GM18907 (cell line): ENCODE results near the gene CD93.

Source experiments
- ATAC-seq: cut with Tn5 transposase; IDR thresholded peaks from one replicate; pipeline ENCODE4 v1.9.1; 2021; ENCODE audit warnings: mild to moderate bottlenecking, moderate library complexity; ENCODE audit not compliant: unreplicated experiment

Gene CD93

DNA sequence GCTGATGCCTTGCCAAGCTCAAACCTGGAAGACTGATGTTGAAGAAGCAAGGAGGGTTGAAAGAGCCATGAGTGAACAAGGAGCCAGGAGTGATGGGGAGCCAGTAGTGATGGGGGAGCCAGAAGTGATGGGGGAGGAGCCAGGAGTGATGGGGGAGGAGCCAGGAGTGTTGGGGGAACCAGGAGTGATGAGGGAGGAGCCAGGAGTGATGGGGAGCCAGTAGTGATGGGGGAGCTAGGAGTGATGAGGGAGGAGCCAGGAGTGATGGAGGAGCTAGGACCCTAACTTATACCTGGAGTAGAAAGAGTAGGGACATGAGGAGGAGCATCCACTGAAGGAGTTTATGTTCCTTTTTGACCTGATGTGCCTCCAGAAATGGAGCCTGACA is 14.6 kb upstream of the CD93 start:
- no peak for ATAC-seq

DNA sequence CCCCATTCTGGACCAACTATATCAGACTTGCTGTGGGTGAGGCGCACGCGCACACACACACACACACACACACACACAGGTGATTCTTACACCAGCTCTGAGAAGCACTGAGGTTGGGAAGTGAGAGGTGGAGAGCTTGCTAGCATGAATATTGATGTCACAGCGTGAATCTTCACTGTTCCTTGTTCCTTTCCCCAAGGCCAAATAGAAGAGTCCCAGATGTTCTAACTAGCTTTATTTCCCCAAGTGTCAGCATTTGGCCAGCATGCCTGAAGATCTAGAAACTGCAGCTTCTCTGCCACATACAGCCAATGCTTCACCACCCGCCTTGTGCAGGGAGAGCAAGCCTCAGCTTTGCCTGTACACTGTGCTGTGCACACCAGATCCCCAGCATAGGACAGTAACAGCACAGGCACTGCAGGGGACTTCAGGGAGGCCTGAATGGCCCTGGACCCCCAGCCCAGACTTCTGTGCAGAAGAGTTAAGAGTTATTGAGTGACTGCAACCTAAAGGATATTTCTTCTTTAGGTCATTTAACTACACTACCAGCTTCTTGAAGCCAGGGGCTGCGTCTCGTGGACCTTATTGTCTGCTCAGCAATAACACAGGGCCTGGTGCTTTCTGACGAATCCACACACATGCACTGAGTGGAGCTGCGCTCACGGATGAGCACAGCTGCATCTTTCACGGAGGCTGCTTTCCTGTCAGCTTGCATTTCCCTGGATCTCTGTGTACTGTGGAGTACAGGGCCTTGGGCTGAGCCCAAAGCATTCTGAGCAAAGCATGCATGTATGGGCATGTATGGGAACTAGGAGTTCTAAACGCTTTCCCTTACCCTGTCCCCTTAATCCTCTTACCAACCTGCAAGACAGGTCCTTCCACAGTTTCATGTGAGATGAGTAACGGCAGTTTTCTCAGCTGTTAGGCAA is 13.9 kb upstream of the CD93 start:
- ATAC-seq, result no peak

DNA sequence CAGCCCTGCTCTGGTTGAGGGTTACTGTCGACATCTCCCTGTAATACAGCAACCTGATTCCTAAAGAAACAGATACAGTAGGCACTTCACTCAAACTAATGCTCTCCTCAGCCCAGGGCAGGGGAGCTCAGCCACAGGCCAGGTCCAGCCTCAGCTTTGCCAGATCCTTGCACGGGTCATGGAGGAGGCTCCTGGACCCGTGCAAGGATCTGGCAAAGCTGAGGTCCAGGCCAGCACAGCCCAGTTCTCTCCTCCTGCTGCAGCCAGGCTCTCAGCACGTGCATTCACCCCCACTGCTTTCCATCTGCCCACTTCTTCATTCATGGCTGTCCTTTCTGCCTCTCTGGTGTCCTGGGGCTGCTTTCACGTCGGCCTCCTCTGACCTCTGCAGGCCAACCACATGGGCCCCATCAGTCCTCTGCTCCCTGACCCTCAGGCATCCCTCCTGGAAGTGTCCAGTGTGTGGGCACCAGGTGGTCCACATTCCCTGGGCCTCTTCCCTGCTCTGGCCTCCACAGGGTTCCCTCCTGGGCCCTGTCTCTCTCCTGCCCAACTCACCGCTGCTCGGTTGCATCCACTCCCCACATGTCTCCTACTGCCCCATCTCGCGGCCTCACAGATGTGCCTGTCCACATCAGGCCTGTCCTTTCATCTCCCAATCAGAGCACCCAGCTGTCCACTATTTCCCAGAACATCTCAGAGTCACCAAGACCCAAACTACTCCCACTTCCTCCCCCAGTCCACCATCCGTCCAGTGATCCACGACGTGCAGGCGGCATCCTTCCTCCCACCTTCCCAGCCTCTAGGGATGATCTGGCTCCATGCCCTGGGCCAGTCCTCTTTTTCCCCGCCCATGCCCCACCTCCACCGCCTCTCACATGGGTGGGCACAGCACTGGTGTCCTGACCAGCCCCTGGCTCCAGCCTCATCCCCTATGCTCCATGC is 11.8 kb upstream of the CD93 start:
- ATAC-seq, result no peak

DNA sequence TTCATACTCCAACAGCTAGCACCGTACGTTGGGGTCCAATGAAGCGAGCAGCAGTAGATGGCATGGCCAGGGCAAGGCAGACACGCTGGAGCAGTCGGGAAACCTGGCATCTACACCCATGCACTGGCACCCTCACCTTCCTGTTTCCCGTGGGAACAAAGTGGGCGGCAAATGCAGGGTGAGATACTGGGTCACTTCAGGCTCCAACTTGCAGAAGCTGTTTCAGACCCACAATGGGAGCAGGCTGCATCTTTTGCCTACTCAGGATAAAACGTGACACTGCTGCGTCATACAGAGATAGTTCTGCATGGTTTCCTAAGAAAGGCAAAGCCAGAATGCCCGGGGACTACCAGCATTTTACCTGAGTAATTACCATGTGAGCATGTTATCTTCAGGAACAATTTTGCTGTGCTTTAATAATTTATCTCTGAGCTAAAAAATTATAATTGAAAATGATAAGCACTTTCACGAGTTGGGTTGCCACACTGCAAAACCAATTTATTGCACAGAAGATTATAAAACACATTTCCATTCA is 10.9 kb upstream of the CD93 start:
- ATAC-seq, result no peak

DNA sequence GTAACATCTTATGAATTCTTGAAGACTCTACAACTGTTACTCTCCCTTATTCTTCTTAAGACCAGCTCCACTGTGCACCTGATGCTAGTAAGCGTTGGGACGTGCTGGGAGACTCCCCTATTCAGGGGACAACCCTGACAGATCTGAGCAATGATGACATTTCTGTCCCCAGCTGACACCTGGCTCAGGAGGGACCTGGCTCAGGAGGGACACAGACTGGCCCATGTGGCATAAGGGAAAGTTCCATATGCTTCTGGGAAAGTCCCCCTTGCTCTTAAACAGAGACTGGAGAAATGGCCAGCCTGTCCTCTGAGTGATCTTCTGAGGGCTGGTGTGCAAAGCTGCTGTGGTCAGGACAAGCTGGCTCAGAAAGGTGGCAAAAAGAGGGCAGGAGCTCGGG is 10.0 kb upstream of the CD93 start:
- no peak for ATAC-seq

DNA sequence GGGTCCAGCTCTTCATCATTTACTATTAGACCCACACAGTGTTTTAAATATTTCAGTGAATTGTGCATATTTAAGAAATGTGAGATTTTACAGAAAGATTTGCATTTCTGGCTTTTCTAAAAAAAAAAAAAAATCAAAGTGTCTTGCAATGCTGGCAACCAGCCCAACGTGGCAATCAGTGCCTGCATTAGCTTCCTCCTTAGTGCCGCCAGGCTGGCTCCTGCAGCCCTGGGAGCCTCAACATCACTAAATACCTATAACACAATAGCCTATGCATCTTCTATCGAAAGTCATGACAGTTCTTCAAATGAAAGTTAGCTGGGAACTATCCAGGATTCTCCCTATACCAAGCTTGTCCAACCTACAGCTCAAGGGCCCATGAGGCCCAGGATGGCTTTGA is 9.4 kb upstream of the CD93 start:
- no peak for ATAC-seq

DNA sequence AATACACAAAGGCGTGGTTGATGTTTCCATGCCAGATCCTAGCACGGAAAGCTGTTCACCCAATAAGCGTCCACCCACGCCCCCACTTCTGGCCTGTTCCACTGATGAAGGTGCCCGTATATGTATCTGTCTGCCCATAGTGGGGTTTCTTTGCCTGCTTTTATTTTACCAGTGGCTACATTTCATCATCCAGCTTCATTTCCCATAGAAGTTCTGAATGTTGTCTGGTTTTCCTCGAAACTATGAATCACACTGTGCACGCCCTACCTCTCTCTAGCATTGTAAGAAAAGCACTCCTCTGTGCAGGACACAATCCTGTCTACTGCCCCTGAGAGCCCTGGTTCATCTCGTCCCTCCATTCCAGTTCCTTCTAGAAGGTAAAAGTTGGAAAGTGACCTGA is 8.8 kb upstream of the CD93 start:
- no peak for ATAC-seq

DNA sequence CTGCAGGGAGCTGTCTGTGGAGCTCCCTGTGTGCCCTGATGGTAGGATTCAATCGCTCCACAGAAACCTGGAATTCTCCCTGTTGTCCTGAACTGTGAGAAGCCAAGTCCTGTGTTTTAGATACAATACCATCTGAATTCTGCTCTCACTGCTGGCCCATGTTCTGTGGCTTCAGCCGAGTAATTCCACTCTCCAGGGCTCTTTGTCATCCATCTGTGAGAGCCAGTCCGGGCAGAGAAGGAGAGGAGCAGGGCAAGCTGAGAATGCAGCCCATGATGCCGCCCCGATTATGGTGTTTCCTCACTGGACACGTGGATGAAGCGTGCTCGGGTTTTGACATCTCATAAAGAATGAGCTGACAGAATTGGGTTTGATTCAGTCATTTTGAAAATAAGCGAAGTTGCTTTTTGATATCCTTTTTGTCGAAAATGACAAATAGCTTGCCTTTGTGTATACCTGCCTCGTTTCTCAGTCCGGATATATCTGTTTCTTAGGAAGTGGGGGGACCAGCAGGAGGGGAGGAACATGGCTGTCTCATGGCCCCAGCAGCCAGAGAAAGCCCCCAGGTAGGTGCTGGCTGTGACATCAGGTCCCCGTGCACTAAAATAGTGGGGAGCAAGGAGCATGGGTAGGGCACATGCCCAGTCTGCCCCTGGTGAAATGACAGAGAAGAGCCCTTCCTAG is 8.2 kb upstream of the CD93 start:
- no peak for ATAC-seq

DNA sequence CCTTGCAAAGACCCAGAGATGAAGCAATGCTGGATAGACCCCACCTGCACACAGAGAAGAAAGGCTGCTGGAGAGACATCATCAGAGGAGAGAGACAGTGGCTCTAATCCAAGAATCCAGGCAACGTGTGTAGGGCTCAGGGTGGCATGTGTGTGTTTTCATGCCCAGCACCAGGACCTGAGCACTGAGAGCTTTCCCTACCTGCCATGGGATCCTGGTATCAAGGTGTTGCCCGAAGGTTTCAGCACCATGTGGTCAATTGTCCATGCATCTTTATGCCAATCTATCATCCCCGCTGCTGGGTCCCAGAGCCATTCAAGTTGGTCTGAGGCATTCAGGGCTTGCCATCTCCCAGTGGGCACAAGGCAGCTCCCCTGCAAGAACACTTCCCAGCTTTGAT is 7.5 kb upstream of the CD93 start:
- no peak for ATAC-seq

DNA sequence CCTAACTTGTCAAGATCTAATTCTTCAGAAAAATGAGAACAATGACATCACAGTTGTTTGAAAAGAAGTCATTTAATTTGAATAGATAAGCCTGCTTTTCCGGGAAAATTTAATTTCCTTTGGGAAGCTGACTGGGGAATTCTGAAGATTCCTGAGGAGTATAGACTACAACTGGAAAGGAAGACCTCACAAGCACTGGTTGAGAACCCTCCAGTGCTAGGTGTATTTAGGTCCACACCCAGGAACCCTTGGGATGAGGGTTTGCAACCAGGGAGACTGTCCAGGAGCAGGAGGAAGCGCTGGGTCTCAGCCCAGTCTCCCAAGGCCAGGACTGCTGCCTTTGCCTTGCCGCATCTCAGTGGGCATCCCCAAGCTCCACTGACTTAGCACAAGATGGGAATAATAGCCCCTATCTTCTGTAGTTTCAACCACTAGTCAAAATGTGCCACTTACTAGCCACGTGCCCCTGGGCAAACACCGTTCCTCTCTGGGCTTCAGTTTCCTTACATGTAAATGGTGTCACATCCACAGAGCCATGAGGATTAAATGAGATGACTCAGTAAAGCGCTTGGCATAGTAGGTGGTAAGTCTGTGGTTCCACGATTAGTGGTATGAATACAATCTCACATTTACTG is 6.9 kb upstream of the CD93 start:
- no peak for ATAC-seq

DNA sequence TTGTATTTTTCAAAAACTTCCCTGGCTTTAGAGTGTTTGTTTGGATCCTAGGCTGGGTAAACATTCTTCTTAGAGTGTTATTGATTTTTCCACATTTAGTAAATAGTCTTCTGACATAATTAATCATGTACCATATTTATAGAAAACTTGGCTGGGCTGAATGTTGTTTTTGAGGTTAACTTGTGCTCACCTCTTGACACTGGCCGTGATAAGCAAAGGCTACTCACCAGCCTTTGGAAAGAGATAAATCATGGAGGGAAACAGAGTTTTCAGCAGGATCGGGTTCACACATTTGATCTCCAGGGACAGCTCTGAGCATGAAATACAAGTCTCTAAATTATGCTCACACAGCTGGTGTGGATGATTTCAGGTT is 6.2 kb upstream of the CD93 start:
- ATAC-seq, result no peak

DNA sequence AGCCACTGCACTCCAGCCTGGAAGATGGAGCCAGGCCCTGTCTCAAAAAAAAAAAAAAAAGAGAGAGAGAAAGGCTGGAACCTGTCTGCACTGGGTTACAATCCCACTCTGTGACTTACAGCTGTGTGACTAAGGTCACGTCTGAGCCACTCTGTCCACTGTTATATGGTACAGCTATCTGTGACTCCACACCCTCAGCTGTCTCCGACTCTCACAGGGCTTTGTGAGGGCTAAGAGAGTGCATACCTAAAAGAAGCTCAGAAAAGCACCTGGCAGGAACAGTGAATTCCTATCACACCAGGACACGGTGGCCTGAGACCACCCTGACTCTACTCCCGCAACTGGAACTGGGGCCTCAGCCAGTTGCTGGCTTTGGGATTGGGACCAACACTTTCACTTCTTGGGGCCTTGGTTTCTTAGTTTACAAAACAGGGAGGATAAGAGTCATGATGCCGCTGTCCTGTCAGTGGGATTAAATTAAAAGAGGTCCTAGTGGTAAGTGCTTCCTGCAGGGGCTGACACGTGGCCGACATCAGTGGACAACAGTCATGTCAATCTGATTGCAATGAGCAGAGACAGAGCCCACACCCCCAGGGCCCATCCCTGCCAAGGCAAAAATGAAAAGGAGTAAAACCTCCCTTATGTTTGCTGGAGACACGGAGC is 5.7 kb upstream of the CD93 start:
- no peak for ATAC-seq

DNA sequence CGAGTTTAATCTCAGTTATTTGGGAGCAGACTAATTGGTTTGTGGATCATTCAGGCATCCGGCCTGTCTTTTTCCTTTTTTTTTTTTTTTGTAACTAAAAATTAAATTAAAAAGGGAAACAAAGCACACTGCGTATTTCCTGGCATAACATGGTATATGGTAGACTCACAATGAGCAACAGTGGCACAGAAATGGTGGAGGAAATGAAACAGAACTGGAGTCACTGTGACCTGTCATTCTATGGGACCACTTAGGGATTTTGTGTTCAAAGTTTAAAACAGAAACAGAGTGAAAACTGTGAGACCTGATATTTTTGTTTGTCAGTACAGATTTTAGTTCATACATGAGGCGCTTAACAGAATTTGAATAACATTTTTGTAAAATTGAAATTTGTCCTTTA is 4.8 kb upstream of the CD93 start:
- ATAC-seq, result no peak

DNA sequence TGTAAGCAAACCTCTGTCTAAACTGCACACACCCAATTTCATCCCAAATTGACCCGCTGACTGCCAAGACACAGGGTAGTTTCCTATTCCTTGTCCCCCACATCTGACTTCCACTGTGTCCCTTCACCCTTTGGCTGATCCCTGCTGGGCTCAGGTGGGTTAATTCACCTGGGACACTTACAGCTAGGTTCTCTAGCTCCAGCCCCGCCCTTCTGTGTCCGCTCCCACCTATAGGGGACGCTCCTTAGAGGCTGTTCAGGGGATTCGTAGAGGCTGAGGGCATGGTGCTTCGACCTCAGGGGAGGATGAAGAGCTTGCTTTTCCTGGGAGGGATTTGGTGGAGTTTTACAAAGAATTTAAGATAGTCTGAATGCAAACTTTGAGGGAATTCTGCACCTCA is 4.0 kb upstream of the CD93 start:
- no peak for ATAC-seq

DNA sequence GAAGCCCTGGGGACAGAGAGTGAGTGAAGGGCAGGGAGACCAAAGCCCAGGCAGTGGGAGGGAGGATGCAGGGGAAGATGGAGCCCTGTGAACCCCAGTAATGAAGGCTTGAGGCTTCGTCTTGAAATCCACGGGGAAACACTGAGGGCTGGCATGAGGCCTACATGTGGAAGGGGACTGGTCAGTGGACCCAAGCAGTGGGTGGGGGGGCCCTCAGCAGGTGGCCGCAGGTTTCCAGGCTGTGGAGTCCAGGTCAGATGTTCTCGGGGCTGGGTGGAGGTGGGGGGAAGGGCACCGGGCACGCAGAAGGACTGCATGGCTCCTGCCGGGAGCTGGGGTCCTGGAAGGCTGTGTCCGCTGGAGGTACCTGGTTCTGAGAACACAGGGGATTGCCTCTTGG is 2.7 kb upstream of the CD93 start:
- no peak for ATAC-seq

DNA sequence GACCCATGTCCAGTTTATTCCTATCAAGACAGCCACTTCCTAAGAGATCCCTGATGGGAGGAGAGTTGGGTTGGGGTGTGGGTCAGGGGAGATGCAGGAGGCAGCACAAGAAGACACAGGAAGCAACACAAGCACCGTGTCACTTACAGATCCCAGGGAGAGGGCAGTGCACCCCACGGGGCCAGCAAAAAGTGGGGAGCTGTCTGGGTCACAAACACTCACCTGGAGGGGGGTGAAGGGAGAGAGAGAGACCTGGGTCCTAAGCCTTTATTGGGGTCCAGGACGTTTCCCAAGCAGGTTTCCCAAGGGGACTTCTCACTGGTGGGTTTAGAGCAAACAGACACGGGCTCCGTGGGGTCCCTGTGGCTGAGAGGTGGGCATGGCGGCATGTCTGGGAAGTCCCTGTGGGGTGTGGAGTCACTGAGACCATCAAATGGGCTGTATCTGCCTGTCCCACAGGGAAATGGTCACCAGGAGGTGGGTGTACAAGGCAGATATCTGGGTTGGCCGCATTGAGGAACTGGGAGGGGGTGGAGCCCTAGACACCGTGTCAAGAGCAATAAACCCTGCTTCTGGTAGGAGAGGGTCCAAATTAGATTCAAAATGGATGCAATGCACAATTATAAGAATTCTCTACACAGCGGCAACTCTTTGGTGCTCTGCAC is 1.6 kb upstream of the CD93 start:
- no peak for ATAC-seq

DNA sequence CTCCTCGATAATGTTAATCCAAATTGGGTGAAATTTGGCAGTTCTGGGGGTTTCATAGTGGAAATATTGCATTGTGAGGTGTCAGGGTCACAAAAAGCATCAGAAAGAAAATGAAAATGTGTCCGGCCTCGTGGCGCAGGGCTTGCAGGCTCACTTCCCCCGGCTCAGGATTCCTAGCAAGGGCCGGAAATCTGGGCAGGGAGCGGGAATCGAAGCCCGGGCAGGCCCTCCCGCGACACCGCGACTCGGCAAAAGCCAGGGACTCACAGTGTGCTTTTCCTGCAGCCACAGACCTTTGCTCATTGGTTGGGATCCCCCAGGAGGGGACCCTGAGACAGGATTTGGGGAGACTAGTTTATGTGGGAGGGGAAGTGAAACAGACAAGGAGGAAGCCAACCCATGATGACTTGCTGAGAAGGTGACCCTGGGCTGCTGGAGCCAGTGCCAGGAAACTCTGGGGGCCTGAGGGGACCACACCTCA is 847 bp upstream of the CD93 start:
- no peak for ATAC-seq

DNA sequence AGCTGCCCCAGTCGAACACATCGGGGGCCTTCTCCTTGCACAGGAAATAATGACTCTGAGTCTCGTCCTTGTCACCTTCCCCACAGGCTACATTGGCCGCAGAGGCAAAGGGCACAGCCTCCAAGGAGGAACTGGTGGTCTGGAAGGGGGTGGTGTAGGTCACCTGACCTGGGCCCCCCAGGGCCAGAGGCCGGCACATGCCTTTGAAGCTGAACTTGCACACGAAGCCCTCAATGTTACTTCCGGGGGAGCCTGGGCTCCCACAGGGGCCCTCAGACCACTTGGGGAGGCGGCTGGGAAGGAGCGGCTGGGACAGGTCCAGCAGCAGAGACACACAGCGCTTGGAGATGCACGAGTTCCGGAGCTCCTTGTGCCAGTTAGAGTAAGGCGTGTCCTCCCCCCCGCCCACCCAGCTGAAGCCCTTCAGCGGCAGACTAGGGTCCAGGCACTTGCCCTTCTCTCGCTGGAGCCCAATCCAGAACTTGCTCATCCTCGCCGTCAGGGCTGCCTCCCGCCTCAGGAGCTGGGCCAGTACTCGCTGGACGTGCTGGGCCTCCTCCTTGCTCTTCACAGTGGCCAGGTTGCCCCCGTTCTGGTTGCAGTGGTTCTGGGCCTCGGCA is 578 bp downstream of the CD93 start:
- no peak for ATAC-seq

DNA sequence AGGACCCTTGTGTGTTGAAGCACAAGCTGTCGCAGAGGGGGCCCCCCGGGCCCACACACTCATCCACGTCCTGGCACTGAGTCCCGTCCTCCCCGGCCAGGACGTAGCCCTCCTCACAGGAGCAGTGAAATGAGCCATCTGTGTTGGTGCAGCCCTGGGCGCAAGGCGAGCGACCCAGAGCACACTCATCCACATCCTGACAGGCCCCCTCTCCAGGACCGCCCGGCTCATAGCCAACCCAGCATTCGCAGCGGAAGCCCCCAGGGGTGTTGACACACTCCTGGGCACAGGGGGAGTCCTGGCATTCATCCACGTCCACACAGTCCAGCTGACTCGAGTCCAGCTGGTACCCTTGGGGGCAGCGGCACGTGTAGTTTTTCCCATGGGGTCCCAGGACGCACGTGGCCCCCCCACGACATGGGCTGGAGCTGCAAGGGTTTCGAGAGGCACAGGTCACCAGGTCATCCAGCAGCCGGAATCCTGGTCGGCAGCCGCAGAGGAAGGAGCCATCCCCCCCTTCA is 1.2 kb downstream of the CD93 start:
- no peak for ATAC-seq
